ENCODE results near the gene HDGF. TPM values are rescaled to one million over a fixed set of nuclear protein-coding genes. Genes with fewer than 3 reads are reported as not detected.

HDGF gene
- total and polyA plus RNA-seq, 5 donors from 2014 or later: 26.9 to 87.6 (median 41.8) TPM

DNA sequence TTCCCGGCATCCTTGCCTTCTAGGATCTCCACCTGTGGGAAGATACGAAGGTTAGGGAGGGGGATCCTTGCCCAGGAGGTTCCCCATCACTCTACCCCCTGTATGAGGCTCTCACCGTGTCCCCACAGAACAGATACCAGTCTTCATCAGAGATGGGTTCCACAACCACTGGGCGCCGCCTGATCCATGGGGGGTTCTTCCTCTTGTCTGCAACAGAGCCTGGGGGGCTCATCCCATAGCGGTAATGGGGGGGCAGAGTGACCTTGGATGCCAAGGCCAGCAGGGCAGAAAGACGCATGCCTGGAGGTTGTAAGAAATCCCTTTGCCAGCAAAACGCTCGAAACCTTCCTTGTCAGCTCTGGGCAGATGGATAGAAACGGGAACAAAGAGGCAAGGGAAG lies 13.1 kb downstream of the HDGF start:
- H3K4me3 ChIP-seq (ENCODE audit: low read depth, low read length): no peak overlapping the region
- H3K27ac Mint-ChIP-seq: peak overlapping the region in 2 of 3 donors; percentile 31 to 68
- H3K27ac ChIP-seq (ENCODE audit: insufficient read depth, low read length, poor library complexity, severe bottlenecking): no peak overlapping the region
- peaks cover 17% of the 10 kb centered on the region for H3K4me1 ChIP-seq (ENCODE audit: control insufficient read depth, insufficient read depth, low read length, poor library complexity, severe bottlenecking)
- no peaks in the 10 kb centered on the region for H3K27me3 ChIP-seq (ENCODE audit: control insufficient read depth, insufficient read depth, low read length)
- DNase-seq (no peak), ATAC-seq (ENCODE audit: low read depth in 2 of 2) (no peak)
- H3K36me3 Mint-ChIP-seq: peaks cover 27% of the 10 kb centered on the region
- H3K4me3 Mint-ChIP-seq: peak overlapping the region in 2 of 4 donors; percentile 66 to 80
- peaks cover 3 to 36% (median 21%) of the 10 kb centered on the region in 4 donors for H3K4me1 Mint-ChIP-seq
- H3K9me3 ChIP-seq (ENCODE audit: control insufficient read depth in 2 of 2, low read length in 2 of 2): no peaks in the 10 kb centered on the region
- H3K36me3 ChIP-seq (ENCODE audit: control insufficient read depth, insufficient read depth, low read length): peaks cover 10% of the 10 kb centered on the region
- H3K27me3 Mint-ChIP-seq: no peaks in the 10 kb centered on the region
- H3K9me3 Mint-ChIP-seq: peaks cover 0 to 2% (median 0%) of the 10 kb centered on the region in 7 donors

DNA sequence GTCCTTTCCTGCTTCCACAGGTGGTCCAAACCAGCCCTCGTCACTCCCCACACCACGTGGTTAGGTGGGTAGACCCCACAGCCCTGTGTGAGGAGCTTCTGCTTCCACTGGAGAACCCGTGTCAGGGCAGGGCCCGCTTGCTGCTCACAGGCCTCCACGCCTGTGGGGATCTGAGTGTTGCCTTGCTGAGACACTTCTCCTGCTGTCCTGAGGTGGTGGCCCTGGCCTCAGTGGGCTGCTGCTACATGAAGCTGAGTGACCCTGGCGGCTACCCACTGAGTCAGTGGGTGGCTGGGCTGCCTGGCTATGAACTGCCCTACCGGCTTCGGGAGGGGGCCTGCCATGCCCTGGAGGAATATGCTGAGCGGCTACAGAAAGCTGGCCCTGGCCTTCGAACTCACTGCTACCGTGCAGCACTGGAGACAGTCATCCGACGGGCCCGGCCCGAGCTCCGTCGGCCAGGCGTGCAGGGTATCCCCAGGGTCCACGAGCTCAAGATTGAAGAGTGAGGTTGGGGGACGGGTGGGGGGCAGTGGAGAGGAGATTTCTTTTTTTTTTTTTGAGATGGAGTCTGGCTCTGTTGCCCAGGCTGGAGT lies 17.4 kb downstream of the HDGF start:
- ATAC-seq (ENCODE audit: low read depth in 2 of 2): no peak
- Mint-ChIP-seq H3K36me3 (peaks cover 16% of the 10 kb centered on the region), H3K27me3 (no peaks in the 10 kb centered on the region), H3K4me3 (no peak overlapping the region), H3K9me3 (no peaks in the 10 kb centered on the region), H3K27ac (no peak overlapping the region), H3K4me1 (peaks cover 0 to 21% (median 11%) of the 10 kb centered on the region in 4 donors)
- H3K4me1 ChIP-seq (ENCODE audit: control insufficient read depth, insufficient read depth, low read length, poor library complexity, severe bottlenecking): peaks cover 1% of the 10 kb centered on the region
- H3K27me3 ChIP-seq (ENCODE audit: control insufficient read depth, insufficient read depth, low read length): no peaks in the 10 kb centered on the region
- no peak overlapping the region for H3K27ac ChIP-seq (ENCODE audit: insufficient read depth, low read length, poor library complexity, severe bottlenecking)
- peaks cover 4% of the 10 kb centered on the region for H3K36me3 ChIP-seq (ENCODE audit: control insufficient read depth, insufficient read depth, low read length)
- no peak overlapping the region for H3K4me3 ChIP-seq (ENCODE audit: low read depth, low read length)
- H3K9me3 ChIP-seq (ENCODE audit: control insufficient read depth in 2 of 2, low read length in 2 of 2): no peaks in the 10 kb centered on the region
- no peak for DNase-seq

DNA sequence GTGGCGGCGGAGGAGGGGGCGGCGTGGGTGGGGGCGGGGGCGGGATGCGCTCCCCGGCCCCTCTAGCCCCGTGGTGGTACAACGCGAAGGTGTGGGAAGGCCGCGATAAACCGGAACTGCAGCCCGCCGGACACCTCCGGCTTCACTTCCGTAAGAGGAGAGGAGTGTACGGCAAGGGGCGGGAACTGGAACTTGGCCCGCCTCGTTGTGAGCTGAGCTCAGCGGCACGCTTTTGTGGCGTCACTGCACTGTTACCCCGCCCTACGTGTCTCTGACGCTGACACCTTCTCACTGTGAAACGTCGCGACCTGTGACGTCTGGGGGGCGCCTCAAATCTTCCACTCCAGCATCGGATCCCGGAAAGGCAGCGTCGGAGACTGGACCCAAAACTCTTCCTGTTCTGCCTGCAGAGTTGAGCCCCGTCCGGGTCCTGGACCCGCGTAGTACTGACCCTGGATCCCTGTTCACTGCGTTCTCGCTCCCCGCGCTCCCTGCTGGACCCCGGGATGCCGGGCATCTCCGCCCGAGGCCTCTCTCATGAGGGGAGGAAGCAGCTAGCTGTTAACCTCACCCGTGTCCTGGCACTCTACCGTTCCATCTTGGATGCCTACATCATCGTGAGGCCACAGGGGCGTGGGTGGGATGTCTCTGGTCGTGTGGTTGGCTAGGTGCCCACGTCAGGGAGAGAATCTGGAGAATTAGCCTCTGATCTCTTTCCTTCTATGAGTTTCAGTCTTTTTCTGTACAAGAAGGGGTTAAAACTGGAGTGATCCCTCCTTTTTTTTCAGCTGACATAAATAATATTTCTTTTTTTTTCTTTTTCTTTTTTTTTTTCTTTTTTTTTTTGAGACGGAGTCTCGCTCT lies 22.6 kb downstream of the HDGF start, which contains the start of gene ISG20L2:
Gene ISG20L2, minus strand, starts transcription at position 168 of the 864 bp plus-strand sequence. CDS start 1,114 bp downstream, outside the sequence.
- H3K4me3 ChIP-seq (ENCODE audit: low read depth, low read length): peak within 1 kb of the TSS; percentile 96
- ATAC-seq (ENCODE audit: low read depth in 2 of 2) (peak; percentile 94), DNase-seq (peak; percentile 95 to 99 (median 96))
- Mint-ChIP-seq H3K27me3 (no peaks in the 10 kb centered on the region), H3K4me1 (peaks cover under 1 to 25% (median 17%) of the 10 kb centered on the region in 4 donors), H3K36me3 (peaks cover 12% of the 10 kb centered on the region), H3K9me3 (no peaks in the 10 kb centered on the region), H3K27ac (peak within 1 kb of the TSS in 2 of 3 donors; percentile 86 to 96), H3K4me3 (peak within 1 kb of the TSS in 1 of 4 donors; percentile 66)
- H3K36me3 ChIP-seq (ENCODE audit: control insufficient read depth, insufficient read depth, low read length): peaks cover 15% of the 10 kb centered on the region
- no peaks in the 10 kb centered on the region for H3K27me3 ChIP-seq (ENCODE audit: control insufficient read depth, insufficient read depth, low read length)
- H3K4me1 ChIP-seq (ENCODE audit: control insufficient read depth, insufficient read depth, low read length, poor library complexity, severe bottlenecking): peaks cover 48% of the 10 kb centered on the region
- H3K9me3 ChIP-seq (ENCODE audit: control insufficient read depth in 2 of 2, low read length in 2 of 2): no peaks in the 10 kb centered on the region
- peak within 1 kb of the TSS; percentile 99 for H3K27ac ChIP-seq (ENCODE audit: insufficient read depth, low read length, poor library complexity, severe bottlenecking)

DNA sequence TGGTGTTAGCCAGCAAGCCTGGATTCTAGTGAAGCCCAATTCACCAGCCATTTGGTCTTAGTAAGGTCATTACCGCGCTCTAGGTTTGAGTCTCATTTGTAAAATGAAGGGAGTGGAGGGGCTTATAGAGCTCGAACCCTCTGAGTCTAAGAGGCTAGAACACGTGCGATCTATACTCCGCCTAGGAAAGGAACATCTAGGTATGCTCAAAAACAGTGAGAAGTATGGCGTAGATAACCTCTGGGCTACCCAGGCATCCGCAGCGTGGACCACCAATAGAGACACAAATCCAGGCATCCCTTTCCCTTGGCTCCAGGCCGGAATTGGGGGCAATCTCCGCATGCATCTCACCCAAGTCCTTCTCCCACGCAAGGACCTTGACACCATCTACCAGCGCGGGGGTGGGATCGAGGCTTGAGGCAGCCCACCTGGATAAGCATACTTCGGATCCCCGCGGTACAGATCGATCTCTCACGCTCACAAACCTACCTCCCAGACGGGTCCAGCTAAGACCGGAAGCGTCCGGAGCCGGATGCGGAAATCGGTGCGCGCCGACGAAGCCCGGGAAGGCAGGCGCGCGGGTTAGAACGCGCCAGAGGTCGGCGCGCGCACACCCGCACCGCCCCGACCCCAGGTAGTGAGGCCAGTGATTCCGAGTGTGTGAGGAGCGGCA lies 23.4 kb downstream of the HDGF start, which contains the start of gene METTL25B:
Gene METTL25B, plus strand, starts transcription at position 544 of the 673 bp plus-strand sequence. CDS start 636 bp downstream, outside the sequence.
- DNase-seq (peak in 2 of 3 donors; percentile 72 to 89), ATAC-seq (ENCODE audit: low read depth in 2 of 2) (peak; percentile 57 to 61)
- Histone ChIP-seq H3K4me1 (ENCODE audit: control insufficient read depth, insufficient read depth, low read length, poor library complexity, severe bottlenecking) (peaks cover 48% of the 10 kb centered on the region), H3K27ac (ENCODE audit: insufficient read depth, low read length, poor library complexity, severe bottlenecking) (peak within 1 kb of the TSS; percentile 99), H3K27me3 (ENCODE audit: control insufficient read depth, insufficient read depth, low read length) (no peaks in the 10 kb centered on the region), H3K36me3 (ENCODE audit: control insufficient read depth, insufficient read depth, low read length) (peaks cover 23% of the 10 kb centered on the region), H3K4me3 (ENCODE audit: low read depth, low read length) (peak within 1 kb of the TSS; percentile 96), H3K9me3 (ENCODE audit: control insufficient read depth in 2 of 2, low read length in 2 of 2) (no peaks in the 10 kb centered on the region)
- H3K27me3 Mint-ChIP-seq: no peaks in the 10 kb centered on the region
- H3K4me1 Mint-ChIP-seq: peaks cover 7 to 31% (median 19%) of the 10 kb centered on the region in 4 donors
- H3K27ac Mint-ChIP-seq: peak within 1 kb of the TSS in 2 of 3 donors; percentile 86 to 96
- no peak within 1 kb of the TSS for H3K4me3 Mint-ChIP-seq
- no peaks in the 10 kb centered on the region for H3K9me3 Mint-ChIP-seq
- peaks cover 18% of the 10 kb centered on the region for H3K36me3 Mint-ChIP-seq

DNA sequence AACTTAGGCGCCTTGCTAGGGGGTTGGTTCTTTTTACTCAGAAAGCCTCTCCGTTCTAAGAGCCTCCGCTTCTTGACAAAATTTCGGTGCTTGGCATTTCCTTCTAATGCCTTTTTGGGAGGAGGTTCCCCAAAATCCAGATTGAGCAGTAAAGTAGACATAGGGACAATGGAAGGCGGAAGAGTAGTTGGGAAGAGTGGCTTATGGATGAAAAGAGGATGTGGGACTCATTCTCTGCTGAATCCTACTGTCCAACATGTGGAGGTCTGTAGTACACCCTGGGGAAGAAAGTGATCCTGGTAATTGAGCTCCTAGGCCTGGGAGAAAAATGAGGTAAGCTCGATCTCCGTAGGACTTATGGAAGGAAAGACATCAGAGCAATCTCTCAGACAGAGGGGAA lies 24.0 kb downstream of the HDGF start:
- peaks cover 28% of the 10 kb centered on the region for H3K36me3 ChIP-seq (ENCODE audit: control insufficient read depth, insufficient read depth, low read length)
- Mint-ChIP-seq H3K4me3 (no peak overlapping the region), H3K27ac (peak overlapping the region in 1 of 3 donors; percentile 96), H3K27me3 (no peaks in the 10 kb centered on the region), H3K4me1 (peaks cover 7 to 31% (median 21%) of the 10 kb centered on the region in 4 donors), H3K36me3 (peaks cover 14% of the 10 kb centered on the region), H3K9me3 (no peaks in the 10 kb centered on the region)
- H3K4me1 ChIP-seq (ENCODE audit: control insufficient read depth, insufficient read depth, low read length, poor library complexity, severe bottlenecking): peaks cover 48% of the 10 kb centered on the region
- peak overlapping the region; percentile 96 for H3K4me3 ChIP-seq (ENCODE audit: low read depth, low read length)
- H3K27me3 ChIP-seq (ENCODE audit: control insufficient read depth, insufficient read depth, low read length): no peaks in the 10 kb centered on the region
- DNase-seq: no peak
- H3K27ac ChIP-seq (ENCODE audit: insufficient read depth, low read length, poor library complexity, severe bottlenecking): peak overlapping the region; percentile 99
- H3K9me3 ChIP-seq (ENCODE audit: control insufficient read depth in 2 of 2, low read length in 2 of 2): no peaks in the 10 kb centered on the region
- no peak for ATAC-seq (ENCODE audit: low read depth in 2 of 2)

DNA sequence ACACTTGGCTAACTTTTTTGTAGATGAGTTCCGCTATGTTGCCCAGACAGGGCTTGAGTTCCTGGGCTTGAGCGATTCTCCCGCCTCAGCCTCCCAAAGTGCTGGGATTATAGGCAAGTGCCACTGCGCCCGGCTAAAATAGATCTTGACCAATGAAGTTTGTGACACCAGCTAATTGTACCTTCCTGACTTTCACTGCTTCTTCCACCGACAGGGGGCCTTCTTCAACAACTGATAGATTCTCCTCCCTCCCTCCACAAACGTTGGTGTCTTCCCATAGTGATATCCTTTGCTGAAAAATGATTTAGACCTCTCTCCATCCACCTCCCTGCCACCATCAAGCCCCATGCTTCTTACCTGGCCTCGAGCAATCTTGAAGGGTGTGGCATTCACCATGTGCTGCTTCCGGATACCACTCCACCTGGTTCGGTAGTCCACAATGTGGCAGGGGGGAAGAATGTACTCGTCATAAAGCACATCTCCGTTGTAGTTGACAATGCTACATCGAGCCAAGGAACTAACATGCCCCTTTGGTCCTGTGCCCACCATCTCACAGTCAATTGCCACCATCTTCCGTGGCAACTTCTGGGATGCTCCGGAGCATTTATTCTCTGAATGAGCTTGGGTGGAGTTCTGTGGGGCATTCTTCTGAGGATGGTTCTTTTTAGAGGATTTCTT lies 24.8 kb downstream of the HDGF start:
- peaks cover 7 to 31% (median 21%) of the 10 kb centered on the region in 4 donors for H3K4me1 Mint-ChIP-seq
- Histone ChIP-seq H3K27ac (ENCODE audit: insufficient read depth, low read length, poor library complexity, severe bottlenecking) (peak overlapping the region; percentile 99), H3K4me3 (ENCODE audit: low read depth, low read length) (peak overlapping the region; percentile 96), H3K36me3 (ENCODE audit: control insufficient read depth, insufficient read depth, low read length) (peaks cover 33% of the 10 kb centered on the region), H3K9me3 (ENCODE audit: control insufficient read depth in 2 of 2, low read length in 2 of 2) (no peaks in the 10 kb centered on the region), H3K27me3 (ENCODE audit: control insufficient read depth, insufficient read depth, low read length) (no peaks in the 10 kb centered on the region), H3K4me1 (ENCODE audit: control insufficient read depth, insufficient read depth, low read length, poor library complexity, severe bottlenecking) (peaks cover 48% of the 10 kb centered on the region)
- H3K4me3 Mint-ChIP-seq: no peak overlapping the region
- H3K36me3 Mint-ChIP-seq: peaks cover 14% of the 10 kb centered on the region
- DNase-seq: peak in 2 of 3 donors; percentile 52 to 73
- no peak overlapping the region for H3K27ac Mint-ChIP-seq
- ATAC-seq (ENCODE audit: low read depth in 2 of 2): no peak
- no peaks in the 10 kb centered on the region for H3K9me3 Mint-ChIP-seq
- no peaks in the 10 kb centered on the region for H3K27me3 Mint-ChIP-seq
